KBM-7 (cell line): ENCODE results near the gene PRSS12.
A peak's percentile ranks its signal among the peaks of the same experiment; 100 is the strongest.
"Not testable (repeated sequence)": the region's sequence is repeated elsewhere in the genome, so short reads cannot be mapped to it uniquely, and the experiment has no call there.

ENCODE experiments used
- DNase-seq: peaks from one replicate; pipeline ENCODE4 v3.0.0-alpha.2; 2015
- in situ Hi-C: fragments of 300-500 bp; cut with MboI; formaldehyde crosslinking; loops from 2 replicates; pipeline ENCODE4 v1.14.3; 2020; ENCODE audit warnings: low sequenced_read_pairs, low pct_unique_long_range_greater_than_20kb, mixed read lengths

Gene PRSS12

GRCh38 chr4:118281611-118282442 lies 71.0 kb downstream of the PRSS12 start:
- DNase-seq: peak; percentile 68
- in situ Hi-C loops: no loop called here

DNA sequence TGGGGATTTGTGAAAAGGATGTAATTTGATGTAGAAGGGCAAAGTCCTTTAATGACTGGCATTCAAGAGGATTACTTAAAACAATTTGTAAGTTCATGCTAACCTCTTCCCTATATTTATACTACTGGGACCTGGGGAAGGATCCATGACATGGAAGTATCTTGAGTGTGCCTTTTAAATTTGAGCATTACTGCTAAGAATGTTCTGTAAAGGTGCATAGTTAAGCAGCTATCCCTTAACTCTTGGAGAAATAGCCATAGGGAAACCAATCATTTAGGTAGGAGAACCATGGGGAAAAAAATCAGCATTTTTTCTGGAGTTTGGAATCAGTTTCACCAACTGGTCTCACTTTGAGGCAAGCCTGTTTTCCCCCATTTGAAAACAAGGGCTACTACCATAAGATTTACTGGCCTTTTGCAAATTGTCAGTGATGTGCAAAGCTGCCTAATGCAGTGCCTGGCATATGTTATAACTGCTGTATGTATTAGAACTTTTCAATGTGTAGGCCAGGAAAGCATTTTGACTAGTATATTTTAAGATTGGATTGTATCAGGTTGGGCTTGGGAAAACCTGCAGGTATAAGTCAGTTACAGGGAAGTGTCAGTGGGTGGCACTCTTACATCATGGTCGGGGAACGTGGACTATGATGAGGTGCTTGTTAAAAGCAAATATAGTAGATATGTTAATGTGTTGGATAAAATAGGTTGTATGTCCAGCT lies 72.1 kb downstream of the PRSS12 start:
- in situ Hi-C loops: no loop called here
- peak; percentile 83 for DNase-seq

DNA sequence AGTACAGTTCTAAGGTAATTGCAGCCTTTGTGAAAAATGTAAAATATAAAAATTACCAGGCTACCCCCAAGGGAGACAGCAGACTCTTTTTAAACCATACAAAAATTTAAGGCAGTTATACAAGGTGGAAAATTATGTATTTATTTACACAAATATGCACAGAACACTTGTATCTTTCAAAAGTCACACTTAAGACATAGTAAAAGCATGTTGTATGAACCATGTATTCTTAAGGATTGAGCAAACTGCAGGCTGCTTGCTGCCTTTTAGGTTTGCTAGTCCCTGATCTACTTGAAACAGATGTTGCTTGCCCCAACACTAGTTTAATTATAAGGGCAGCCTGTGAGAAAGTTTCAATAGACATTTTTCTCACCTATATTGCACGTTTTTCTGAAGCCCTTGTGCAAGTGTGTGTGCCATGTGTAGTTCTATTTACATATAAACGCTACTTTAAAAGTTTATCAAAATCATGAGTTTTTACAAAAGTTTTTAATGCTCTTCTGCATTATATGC lies 72.8 kb downstream of the PRSS12 start:
- DNase-seq: peak; percentile 35
- in situ Hi-C loops: no loop called here

- DNase-seq: no peak
- in situ Hi-C loops: no loop called here
Observed at GRCh38 chr4:118279328-118279727, 73.5 kb downstream of the PRSS12 start.

DNA sequence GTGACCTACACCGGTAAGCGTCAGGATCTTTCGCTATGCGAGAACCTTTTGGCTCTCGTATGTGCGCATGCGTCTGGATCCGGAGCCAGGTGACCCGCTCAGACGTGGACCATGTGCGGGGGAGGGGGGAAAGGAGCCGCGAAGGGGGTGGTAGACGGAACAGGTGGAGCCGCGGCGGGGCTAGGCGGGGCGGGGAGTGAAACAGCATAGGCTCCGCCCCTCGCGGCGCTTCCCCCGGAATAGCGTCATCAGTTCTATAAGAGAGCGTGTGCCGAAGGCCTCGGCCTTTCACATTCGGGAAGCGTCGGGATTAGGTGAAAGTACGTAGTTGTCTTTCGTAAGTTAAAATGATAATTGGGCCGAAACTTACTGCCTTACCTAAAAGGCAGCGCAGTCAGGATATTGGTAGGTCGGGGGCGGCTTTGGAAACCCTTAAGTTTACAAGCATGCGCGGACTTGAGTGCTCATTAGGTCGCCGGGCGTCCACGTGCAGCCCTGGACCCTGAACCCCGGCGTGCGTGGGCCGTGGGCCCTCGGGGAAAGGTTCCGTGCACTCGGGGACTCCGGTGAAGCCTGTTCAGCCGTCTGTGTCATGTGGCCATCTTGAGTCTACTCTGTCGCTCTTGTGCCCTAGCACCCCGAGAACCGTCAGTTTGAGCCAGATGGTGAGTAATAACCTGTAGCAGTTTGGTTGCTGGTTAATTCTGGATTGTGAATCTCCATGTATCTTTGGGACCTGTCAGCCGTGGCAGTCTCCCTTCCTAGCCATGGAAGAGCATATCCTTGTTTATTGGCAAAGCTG lies 74.1 kb downstream of the PRSS12 start:
- DNase-seq: peak; percentile 96
- in situ Hi-C loops: no loop called here

- in situ Hi-C loops: no loop called here
- DNase-seq: no peak
Observed at GRCh38 chr4:118277243-118277642, 75.6 kb downstream of the PRSS12 start.

- in situ Hi-C loops: no loop called here
- no peak for DNase-seq
Observed at GRCh38 chr4:118276580-118276979, 76.2 kb downstream of the PRSS12 start.

GRCh38 chr4:118273642-118274041 lies 79.2 kb downstream of the PRSS12 start:
- no peak for DNase-seq
- in situ Hi-C loops: no loop called here

DNA sequence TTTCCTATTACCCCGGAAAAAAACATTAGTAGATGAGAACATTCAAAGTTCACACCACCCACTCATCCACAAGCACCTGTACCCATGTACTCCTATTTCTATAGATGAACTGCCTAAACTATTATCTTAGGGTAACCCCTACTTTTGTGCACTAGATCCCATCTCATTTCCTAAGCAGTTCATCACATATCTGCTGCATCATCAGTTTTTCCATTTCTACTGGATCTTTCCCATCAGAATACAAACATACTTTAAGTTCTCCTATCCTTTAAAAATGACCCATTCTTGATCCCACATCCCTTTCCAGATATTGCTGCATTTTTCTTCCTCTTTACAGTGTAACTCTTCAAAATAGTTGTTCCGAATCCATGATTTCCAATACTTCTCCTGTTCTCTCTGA lies 81.0 kb downstream of the PRSS12 start:
- no peak for DNase-seq
- in situ Hi-C loops: no loop called here

DNA sequence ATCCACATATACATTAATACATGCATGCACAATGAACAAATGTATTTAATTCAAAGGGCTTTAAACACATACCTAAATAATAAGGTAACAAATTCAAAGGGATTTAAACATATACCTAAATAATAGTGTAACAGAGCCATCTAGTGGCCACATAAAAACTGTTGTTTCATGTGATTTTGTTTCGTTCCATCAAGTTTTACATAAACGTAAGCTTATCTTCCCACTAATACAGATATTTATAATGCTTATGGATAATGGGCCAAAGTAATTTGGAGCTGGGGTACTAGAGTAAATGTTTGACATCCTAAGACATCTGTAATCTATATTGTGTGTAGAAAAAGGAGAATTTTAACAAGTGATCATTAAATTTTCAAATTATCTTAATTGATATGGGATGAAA lies 82.3 kb downstream of the PRSS12 start:
- DNase-seq: peak; percentile 59
- in situ Hi-C loops: no loop called here

DNA sequence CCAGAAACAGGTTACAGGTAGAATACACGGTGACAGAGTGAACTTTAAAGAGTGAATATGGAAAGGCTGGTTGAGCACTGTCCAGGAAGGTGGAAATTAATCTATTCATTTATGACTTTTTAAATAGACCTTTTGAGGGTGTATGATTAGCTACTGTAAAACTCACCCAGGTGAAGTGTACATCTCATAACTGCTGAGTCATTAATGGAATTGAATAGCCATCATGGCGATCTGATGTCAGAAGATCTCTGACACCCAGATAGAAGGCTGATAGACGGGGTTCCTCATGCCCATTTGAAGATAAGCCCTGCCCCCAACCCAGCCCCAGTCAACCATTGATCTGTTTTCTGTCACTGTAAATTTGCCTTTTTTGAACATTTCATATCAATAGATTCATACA lies 84.0 kb downstream of the PRSS12 start:
- in situ Hi-C loops: no loop called here
- DNase-seq: no peak

GRCh38 chr4:118266145-118266496 lies 86.7 kb downstream of the PRSS12 start:
- DNase-seq, in situ Hi-C loops: not testable (repeated sequence)

DNA sequence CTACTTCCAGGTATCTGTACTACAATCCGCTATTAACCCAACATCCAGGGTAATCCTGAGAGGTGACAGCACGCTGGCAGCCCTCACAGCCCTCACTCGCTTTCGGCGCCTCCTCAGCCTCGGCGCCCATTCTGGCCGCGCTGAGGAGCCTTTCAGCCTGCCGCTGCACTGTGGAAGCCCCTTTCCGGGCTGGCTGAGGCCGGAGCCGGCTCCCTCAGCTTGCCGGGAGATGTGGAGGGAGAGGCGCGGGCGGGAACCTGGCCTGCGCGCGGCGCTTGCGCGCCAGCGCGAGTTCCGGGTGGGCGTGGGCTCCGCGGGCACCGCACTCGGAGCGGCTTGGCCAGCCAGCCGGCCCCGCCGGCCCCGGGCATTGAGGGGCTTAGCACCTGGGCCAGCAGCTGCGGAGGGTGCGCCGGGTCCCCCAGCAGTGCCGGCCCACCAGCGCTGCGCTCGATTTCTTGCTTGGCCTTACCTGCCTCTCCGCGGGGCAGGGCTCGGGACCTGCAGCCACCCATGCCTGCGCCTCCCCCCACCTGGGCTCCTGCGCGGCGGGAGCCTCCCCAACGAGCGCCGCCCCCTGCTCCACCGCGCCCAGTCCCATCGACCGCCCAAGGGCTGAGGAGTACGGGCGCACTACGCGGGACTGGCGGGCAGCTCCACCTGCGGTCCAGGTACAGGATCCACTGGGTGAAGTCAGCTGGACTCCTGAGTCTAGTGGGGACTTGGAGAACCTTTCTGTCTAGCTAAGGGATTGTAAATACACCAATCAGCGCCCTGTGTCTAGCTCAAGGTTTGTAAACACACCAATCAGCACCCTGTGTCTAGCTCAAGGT lies 87.3 kb downstream of the PRSS12 start:
- DNase-seq: no peak
- in situ Hi-C loops: no loop called here

- no peak for DNase-seq
- in situ Hi-C loops: no loop called here
Observed at GRCh38 chr4:118264096-118264495, 88.7 kb downstream of the PRSS12 start.

DNA sequence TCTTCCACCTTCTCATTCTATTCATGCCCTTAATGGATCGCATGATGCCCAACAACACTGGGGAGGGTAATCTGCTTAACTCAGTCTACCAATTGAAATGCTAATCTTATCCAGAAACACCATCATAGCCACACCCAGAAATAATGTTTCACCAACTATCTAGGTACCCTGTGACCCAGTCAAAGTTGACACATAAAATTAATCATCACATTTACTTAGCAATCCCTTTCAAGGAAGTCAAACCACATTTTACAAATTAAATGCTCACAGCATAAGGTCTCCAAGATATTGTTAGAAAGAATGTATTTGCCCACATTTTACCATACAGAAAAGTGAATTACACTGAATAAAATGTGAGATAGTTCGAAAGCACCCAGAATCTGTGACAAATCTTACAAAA lies 92.5 kb downstream of the PRSS12 start:
- in situ Hi-C loops: no loop called here
- DNase-seq: no peak

DNA sequence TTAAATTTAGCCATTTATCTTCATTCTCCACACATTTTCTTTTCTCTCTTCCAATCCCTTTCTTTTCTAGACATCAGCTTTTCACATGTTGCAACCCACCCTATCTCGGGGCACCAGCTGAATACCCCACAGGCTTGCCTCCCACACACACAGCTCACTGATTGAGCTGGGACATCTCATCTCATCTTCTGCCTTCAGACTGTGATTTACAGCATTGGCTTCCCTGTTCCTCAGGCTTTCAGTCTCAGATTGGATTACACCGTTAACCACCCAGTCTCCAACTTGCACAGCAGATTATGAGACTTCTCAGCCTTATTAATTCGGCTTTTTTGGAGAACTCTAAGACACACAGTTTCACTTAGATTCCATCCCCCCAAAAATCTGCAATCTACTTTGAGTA lies 93.7 kb downstream of the PRSS12 start:
- in situ Hi-C loops: no loop called here
- no peak for DNase-seq

GRCh38 chr4:118254368-118254767 lies 98.4 kb downstream of the PRSS12 start:
- in situ Hi-C loops: no loop called here
- no peak for DNase-seq

DNA sequence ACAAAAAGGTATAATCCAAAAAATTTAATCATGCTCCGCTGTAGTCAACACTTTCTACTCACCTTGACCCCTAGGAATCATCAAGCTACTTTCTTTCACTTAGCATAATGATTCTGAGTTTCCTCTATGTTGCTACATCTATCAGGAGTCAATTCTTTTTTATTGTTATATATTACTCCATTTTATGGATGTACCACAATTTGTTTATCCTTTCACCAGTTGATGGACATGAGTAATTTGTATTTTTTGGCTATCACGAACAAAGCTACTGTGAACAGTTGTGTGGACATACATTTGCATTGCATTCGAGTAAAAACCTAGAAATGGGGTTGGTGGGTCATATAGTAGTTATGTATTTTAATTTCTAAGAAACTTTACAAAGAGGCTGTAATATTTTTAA lies 102.9 kb downstream of the PRSS12 start:
- DNase-seq: no peak
- in situ Hi-C loops: no loop called here

DNA sequence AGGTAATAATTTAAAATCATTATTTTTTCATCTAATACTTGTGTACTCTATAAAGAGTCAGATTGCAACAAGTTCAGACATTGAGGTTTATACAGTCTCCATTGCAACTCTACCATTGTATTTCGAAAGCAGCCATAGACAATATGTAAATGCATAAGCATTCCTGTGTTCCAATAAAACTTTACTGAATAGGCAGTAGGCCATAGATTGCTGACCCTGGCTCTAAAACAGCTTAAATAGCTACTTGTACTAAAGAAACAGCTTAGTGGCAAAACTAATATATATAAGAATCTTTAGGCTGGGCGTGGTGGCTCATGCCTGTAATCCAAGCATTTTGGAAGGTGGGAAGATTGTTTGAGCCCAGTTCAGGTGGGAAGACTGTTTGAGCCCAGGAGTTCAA lies 115.3 kb downstream of the PRSS12 start:
- no peak for DNase-seq
- in situ Hi-C loops: no loop called here
